Posterior cingulate gyrus (tissue), 11 donors: Measurements from ENCODE around the gene ANOS1.

Source experiments
- DNase-seq, 10 donors: peaks; one replicate each; pipeline versions ENCODE4 v3.0.0 to v3.0.0-alpha.2; 2020 to 2021; ENCODE audit warnings: mixed read lengths in 3 of 10
- intact Hi-C: fragments of 100-400 bp; cut with DNase I; formaldehyde crosslinking; loops from one replicate; pipeline ENCODE4 v1.15.1; 2023

ANOS1 gene

DNA sequence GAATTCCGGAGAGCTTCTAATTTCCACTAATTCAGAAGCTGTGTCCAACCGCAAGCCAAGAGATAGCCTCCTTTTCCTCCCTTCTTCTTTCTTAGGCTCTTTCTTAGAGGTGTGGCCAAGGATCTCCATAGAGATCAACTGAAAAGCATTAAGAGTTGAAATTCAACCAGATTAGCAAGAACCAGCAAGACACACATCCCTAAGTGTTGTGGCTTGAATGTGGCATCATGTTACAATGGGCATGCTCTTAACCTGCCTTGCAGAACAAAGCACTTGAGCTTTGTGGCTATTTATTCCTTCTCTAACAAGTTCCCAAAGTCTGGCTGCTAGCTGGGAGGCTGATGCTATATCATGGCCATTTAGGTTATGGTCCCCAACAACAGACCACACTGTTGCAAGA is 10.4 kb downstream of the ANOS1 start:
- intact Hi-C loops = no loop called here
- DNase-seq = no peak

DNA sequence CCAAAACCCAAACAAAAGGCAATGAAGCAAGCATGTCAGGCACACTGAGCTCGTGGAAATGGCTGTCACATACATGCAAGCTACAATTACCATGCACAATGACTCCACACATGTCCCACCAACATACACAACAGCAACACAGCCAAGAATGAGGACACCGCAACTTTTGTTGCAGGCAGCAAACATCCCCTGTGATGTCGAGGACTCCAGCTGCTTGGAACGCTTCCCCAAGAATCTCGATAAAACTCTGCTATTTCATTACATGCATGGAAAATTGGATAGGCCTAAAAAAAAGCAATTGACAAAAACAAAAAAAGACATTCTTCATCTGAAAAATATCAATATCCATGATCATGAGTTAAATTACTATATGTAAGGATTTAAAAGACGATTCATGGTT is 11.8 kb downstream of the ANOS1 start:
- intact Hi-C loops = no loop called here
- DNase-seq = no peak

GRCh38 chrX:8717354-8717753 is 14.6 kb downstream of the ANOS1 start:
- intact Hi-C loops = no loop called here
- DNase-seq = no peak

- no peak for DNase-seq
- intact Hi-C loops = no loop called here
Observed at GRCh38 chrX:8714164-8714563, 17.8 kb downstream of the ANOS1 start.

- intact Hi-C loops = no loop called here
- DNase-seq = no peak
Observed at GRCh38 chrX:8711401-8711800, 20.5 kb downstream of the ANOS1 start.

- DNase-seq = no peak
- intact Hi-C loops = no loop called here
Observed at GRCh38 chrX:8704184-8704583, 27.8 kb downstream of the ANOS1 start.

DNA sequence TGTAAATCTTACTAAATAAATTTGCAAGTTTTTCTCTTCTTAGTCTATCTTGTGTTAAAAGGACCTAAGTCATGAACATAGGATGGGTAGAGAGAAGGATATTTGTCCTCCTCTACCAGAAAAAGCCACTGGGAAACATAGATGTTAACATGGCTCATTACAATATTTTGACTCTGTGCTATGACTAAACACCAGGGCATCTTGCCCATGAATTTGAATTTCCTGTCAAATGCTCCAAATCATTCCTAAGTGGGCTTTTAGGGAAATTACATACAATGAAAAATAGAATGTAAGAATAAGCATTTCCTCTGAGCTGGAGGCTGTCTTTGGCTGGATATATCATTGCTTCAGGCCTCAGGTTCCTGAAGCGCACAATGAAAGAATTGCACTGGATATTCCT is 39.1 kb downstream of the ANOS1 start:
- intact Hi-C loops = no loop called here
- DNase-seq = no peak

- DNase-seq = no peak
- intact Hi-C loops = no loop called here
Observed at GRCh38 chrX:8689473-8689872, 42.5 kb downstream of the ANOS1 start.

DNA sequence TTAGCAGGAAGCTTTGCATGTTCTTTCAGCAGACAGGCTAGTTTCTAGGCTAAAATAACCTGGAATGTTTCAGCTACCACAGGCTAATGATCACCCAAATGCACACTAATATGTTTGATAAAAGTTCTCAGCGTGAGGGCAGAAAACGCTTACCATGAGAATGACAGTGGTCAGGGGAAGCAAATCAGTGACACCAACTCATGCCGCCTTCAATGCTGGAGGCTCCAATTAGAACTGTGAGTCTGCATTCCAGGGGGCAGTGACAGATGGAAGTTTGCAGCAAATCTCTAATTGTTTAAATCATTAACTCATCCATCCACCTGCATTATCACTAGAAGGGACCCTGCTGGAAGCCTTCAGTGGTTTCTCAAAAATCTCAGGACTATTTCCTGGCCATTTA is 43.2 kb downstream of the ANOS1 start:
- intact Hi-C loops = no loop called here
- DNase-seq = no peak

DNA sequence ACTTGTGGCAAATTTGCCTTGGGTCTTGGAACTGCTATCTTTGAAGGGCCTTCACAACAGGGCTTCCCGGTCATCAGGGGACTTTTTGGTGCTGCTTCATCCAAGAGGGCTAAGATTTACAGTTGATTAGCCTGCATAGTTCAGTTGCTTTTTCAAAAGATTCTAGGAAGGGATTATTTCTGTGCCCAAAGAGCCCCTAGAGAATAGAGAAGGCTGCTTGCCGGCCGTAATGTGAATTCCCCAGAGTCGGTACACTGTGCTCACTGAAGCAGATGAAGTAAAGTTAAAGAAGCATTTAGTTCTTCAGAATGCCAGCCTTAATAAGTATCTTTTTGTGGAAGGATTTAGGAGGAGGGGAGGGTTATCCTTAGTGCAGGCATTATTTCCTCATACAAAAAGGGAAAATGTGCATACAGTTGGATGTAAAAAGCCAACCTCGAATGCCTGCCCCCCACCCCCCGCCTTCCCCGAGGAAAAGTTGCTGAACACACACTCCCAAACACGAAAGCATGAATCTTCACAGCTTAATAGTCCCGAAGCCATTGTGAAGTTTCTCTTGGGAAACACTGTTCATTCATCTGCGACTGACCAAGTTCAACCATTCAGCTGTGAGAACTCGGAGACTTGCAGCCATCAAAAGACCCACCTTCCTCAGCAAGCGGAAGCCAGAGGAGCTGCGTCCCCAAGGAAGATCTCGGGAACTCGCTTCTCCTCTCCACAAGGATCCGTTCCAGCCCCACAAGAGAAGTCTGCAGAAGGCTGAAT is 47.6 kb downstream of the ANOS1 start:
- no peak for DNase-seq
- intact Hi-C loops = no loop called here

DNA sequence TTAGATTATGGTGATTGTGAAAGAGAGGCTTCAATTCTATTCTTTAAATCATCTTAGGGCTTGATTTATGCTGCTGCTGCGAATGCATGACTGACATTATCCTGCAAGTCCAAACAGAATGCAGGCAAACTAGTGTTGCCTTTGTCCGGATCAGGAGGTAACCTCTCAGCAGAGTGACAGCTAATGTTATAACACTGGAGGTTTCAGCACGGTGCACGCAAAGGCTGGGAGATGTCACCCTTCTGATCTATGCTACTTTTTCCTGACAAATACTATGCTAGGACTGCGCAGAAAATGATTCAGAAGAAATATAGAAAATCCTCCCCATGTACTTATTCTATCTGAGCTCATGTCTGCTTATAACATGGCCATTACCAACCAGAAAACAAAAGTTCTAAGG is 48.2 kb downstream of the ANOS1 start:
- intact Hi-C loops = no loop called here
- no peak for DNase-seq

DNA sequence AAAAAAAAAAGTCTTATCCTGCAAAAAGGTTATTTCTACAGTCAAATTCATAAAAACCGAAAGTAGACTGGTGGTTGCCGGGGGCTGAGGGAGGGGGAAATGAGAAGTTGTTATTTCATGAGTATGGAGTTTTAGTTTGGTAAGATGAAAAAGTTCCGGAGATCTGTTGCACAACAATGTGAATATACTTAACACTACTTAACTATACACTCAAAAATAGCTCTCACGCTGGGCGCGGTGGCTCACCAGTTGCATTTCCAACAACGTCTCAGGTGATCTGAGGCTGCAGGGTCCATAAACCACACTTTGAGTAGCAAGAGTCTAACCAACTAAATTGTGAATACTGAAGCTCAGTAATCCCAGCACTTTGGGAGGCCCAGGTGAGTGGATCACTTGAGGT is 52.4 kb downstream of the ANOS1 start:
- no peak for DNase-seq

GRCh38 chrX:8675006-8675630 is 56.8 kb downstream of the ANOS1 start:
- DNase-seq = no peak
- intact Hi-C loops = no loop called here

More for the DNA sequence above, 52.4 kb downstream of the ANOS1 start:
- intact Hi-C loops = no loop called here

DNA sequence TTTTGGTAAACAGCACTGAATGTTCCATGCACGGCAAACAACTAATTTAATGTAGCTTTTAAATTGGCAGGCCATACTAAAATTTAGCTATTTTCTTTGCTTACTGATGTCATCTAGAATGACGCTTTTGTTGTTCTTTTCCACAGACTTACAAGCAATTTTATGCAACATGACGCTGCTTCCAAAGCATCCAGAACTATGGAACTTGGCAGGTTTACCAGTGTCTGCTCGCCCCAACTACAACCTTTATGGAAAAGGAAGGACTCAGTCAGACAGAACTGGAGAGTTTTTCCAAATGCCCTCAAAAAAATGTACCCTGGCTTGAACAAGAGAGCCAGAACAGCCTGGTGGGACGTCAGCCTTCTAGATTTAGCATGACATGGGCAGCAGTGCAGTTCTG is 58.7 kb downstream of the ANOS1 start:
- DNase-seq = no peak
- intact Hi-C loops = no loop called here

DNA sequence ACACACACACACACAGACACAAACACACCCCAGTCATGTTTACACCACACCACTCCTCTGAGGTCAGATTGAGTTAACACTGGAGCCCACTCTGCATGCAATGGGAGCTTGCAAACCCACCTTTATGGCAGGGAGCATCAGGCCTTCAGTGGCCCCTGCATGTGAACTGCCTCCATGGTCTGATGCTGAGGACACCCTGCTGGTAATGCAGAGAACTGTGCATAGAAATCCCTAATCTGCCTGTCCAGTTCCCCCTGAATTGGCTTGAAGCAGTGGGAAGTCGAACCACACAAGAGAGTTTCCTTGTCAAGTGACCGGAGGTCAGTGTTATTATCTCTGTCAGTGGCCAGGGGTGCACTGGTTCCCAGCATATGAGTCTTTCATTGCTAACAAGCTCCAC is 59.8 kb downstream of the ANOS1 start:
- intact Hi-C loops = no loop called here
- no peak for DNase-seq

GRCh38 chrX:8668813-8669212 is 63.1 kb downstream of the ANOS1 start:
- DNase-seq = no peak
- intact Hi-C loops = no loop called here

- intact Hi-C loops = no loop called here
- no peak for DNase-seq
Observed at GRCh38 chrX:8663325-8663724, 68.6 kb downstream of the ANOS1 start.

DNA sequence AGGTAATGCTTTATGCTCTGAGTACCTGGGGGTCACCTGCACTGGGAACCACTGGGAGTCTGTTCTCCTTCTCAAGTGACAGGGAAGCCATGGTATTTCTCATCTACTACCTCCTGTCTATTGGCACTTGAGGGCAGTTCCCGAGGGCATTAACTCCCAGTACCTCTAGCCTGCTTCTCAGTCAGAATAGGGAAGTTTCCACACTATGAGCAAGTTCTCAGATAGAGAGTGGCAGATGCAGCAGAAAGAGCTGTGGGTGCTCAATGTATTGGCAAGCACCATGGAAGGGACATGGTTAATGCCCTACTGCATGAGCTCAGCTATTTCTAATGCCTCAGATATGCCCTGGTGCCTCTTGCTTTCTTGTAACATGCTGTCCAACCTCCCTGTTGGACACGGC is 74.1 kb downstream of the ANOS1 start:
- DNase-seq = no peak
- intact Hi-C loops = no loop called here

DNA sequence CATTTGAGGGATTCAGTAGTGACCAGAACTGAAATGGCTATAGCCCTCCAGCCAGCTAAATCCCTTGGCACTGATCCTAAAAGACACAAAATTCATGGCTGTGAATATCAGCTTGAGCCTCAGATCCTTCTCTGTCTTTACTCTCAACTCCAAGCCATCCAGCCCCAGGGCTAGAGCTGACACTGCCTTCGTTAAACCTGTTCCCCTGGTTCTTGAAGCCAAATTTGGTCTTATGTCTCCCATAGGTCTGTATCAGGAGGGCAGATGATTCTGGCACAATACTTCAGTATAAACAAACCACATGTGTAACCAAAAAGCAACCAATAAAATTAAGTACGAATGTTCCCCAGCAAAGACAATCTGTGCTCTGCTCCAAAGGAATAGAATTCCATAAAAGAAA is 78.0 kb downstream of the ANOS1 start:
- DNase-seq = no peak
- intact Hi-C loops = no loop called here

DNA sequence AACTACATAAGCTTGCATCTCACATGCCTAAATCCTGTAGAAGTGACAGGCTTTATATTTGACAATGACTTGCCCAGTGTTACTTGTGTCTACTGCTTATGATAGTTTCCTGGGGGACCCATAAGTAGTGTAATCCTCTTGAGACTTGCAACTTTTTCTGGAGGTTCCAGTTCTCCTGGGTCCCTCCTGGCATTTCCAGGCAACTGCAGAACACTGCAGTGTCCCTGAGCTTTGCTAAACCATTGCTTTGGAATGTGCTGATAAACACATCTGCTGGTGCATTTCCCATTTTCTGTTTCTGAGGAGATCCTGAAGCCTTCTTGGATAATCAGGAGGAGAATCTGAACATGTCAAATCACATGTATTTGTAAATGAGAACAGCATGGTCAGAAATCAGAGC is 82.0 kb downstream of the ANOS1 start:
- intact Hi-C loops = no loop called here
- DNase-seq = no peak

- intact Hi-C loops = no loop called here
- DNase-seq = no peak
Observed at GRCh38 chrX:8647176-8647575, 84.8 kb downstream of the ANOS1 start.

- no peak for DNase-seq
- intact Hi-C loops = no loop called here
Observed at GRCh38 chrX:8639949-8640475, 91.9 kb downstream of the ANOS1 start.
